ENCODE results near the gene SPTLC3. TPM values are rescaled to one million over a fixed set of nuclear protein-coding genes. Genes with fewer than 3 reads are reported as not detected.

The SPTLC3 gene
- total and polyA plus RNA-seq, 2 of the 13 experiments (the other 11 are each of a cell fraction or from before 2014, with no cell fraction given), result 20.5 to 95.6 TPM

GRCh38 chr20:12976720-12977309 lies 32.0 kb upstream of the SPTLC3 start (continued):
- no peak for TF ChIP-seq HNRNPH1 (optimal IDR thresholded peaks at IDR 0.05; ENCODE audit: low read depth, low read length)
- TF ChIP-seq KDM5A (IDR thresholded peaks at IDR 0.05; ENCODE audit: borderline replicate concordance, low read length), result no peak
- no peak for TF ChIP-seq MTA3 (CRISPR knock-in tag; IDR thresholded peaks at IDR 0.05)
- 0 out of 2 replicates have a peak, but pooled peaks have one; percentile 24 for TF ChIP-seq ZNF136 (CRISPR knock-in tag; IDR thresholded peaks at IDR 0.05; ENCODE audit: low read depth)
- peak; percentile 77; the same call in 1 of the 2 replicates for TF ChIP-seq POLR2G (IDR thresholded peaks at IDR 0.05; ENCODE audit: low read depth, low read length)
- TF ChIP-seq HNF4G (IDR thresholded peaks at IDR 0.05; ENCODE audit: borderline replicate concordance, low read depth, low read length), result no peak; the same call in 1 of the 2 replicates
- TF ChIP-seq HNF4G (CRISPR knock-in tag; IDR thresholded peaks at IDR 0.05; ENCODE audit: borderline replicate concordance, low read depth), result no peak
- TF ChIP-seq BCLAF1 (IDR thresholded peaks at IDR 0.05), result no peak
- peak; percentile 43; the same call in 1 of the 2 replicates for TF ChIP-seq ZNF747 (CRISPR knock-in tag; IDR thresholded peaks at IDR 0.05; ENCODE audit: borderline replicate concordance)
- TF ChIP-seq ZNF33B (CRISPR knock-in tag; IDR thresholded peaks at IDR 0.05), result no peak
- TF ChIP-seq SMAD9 (CRISPR knock-in tag; IDR thresholded peaks at IDR 0.05), result 0 out of 2 replicates have a peak, but pooled peaks have one; percentile 34
- peak; percentile 51 for TF ChIP-seq KDM3A (CRISPR knock-in tag; IDR thresholded peaks at IDR 0.05; ENCODE audit: low read depth)
- TF ChIP-seq SP2 (CRISPR knock-in tag; IDR thresholded peaks at IDR 0.05), result no peak
- TF ChIP-seq NFIC (IDR thresholded peaks at IDR 0.05; ENCODE audit: low read length), result peak; percentile 39
- TF ChIP-seq HOMEZ (CRISPR knock-in tag; IDR thresholded peaks at IDR 0.05; ENCODE audit: low read depth), result peak; percentile 34; the same call in 1 of the 2 replicates
- peak; percentile 64 for TF ChIP-seq RARA (CRISPR knock-in tag; IDR thresholded peaks at IDR 0.05)
- TF ChIP-seq ZNF737 (CRISPR knock-in tag; IDR thresholded peaks at IDR 0.05; ENCODE audit: borderline replicate concordance), result no peak
- TF ChIP-seq PRDM15 (CRISPR knock-in tag; IDR thresholded peaks at IDR 0.05), result no peak
- peak; percentile 68; the same call in 1 of the 2 replicates for TF ChIP-seq SOX5 (CRISPR knock-in tag; IDR thresholded peaks at IDR 0.05; ENCODE audit: borderline replicate concordance)
- TF ChIP-seq BRD4 (CRISPR knock-in tag; IDR thresholded peaks at IDR 0.05), result peak; percentile 56
- peak; percentile 47; the same call in 1 of the 2 replicates for TF ChIP-seq KDM6A (CRISPR knock-in tag; IDR thresholded peaks at IDR 0.05; ENCODE audit: low read depth)
